HUDEP-2 (cell line): ENCODE data around the gene GCGR.

Experiments
- DNase-seq, 76 experiments: peaks; one replicate each; lab custom pipeline; 2025; ENCODE audit not compliant: unreplicated experiment in 76 of 76; lab: John Stamatoyannopoulos, UW

The GCGR gene

GRCh38 chr17:81803728-81804558 lies at the start of gene GCGR:
GCGR (plus strand) TSS chr17:81804150; CDS start chr17:81809019, 4,869 bp downstream.
- no peak for DNase-seq

- no peak for DNase-seq
These were observed 11.0 kb upstream of the GCGR start for GRCh38 chr17:81792675-81793615.

GRCh38 chr17:81794074-81794476 lies 9.9 kb upstream of the GCGR start:
- no peak for DNase-seq

DNA sequence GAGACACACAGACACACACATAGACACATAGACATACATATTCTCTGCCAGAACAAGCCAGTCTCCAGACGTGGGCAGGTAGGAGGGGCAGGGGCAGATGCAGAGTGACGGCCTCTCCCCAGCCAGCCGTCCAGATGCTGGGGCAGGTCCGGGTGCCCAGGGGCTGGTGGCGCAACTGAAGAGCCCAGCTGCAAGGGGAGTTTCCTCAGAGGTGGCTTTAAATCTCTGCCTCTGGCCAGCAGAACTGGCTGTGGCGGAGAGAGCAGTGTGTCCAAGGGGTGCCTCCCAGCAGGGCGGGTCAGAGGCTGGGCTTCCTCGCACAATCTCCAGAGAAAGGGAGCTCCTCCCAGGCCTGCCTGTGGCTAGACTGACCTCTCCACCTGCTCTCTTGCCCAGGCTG lies 9.4 kb upstream of the GCGR start:
- peak in 1 of 76 experiments; percentile 8 for DNase-seq

DNA sequence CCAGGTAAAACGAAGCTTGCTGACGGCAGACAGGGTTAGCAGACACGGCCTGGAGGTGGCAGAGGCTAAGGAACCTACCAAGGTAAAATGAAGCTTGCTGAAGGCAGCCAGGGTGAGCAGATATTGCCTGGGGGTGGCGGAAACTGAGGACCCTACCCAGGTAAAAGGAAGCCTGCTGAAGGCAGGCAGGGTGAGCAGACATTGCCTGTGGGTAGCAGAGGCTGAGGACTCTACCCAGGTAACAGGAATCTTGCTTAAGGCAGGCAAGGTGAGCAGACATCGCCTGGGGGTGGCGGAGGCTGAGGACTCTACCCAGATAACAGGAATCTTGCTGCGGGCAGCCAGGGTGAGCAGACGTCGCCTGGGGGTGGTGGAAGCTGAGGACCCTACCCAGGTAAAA lies 2.6 kb upstream of the GCGR start:
- no peak for DNase-seq

- no peak for DNase-seq
These were observed 1.7 kb upstream of the GCGR start for GRCh38 chr17:81802048-81802758.

- no peak for DNase-seq
These were observed 900 bp upstream of the GCGR start for GRCh38 chr17:81802856-81803643.

DNA sequence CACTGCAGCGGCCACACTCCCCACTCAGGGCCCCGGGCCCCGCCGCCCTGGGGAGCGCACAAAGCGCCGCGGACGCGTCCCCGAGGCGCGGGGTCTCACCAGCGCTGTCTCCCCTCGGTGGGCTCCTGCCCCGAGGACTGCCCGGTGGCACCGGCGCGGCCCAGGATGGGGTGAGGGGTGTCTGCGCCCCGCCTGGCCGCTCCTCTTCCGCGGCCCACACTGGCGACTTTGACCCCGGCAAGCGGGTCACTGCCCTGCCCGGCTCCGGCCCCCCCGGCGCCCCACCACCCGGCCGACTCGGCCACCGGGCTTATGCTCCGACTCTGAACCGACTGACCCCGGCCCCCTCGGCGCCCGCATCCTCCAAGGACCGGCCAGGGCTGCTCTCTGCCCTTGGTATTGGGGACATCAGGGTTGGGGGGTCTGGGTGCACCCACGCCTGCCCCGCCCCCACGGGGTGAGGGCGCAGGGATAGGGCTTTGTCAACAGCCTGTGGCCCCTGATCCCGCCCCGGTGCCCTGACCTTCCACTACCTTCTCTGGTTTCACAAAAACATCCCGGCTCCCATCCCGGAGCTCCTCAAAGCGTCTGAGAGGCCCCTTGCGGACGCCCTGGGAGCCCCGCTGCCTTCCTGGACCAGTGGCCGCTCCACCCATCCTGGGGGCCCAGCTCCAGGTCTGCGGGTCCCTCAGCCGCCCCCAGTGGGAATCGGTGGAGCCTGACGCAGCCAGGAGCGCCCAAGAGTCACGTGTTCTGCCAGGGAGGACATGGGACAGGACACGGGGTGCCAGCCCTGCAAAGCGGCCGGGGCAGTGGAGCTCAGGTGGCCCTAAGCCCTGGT lies 829 bp downstream of the GCGR start:
- DNase-seq, result no peak

- DNase-seq, result no peak
These were observed 1.9 kb downstream of the GCGR start for GRCh38 chr17:81805707-81806460.

DNA sequence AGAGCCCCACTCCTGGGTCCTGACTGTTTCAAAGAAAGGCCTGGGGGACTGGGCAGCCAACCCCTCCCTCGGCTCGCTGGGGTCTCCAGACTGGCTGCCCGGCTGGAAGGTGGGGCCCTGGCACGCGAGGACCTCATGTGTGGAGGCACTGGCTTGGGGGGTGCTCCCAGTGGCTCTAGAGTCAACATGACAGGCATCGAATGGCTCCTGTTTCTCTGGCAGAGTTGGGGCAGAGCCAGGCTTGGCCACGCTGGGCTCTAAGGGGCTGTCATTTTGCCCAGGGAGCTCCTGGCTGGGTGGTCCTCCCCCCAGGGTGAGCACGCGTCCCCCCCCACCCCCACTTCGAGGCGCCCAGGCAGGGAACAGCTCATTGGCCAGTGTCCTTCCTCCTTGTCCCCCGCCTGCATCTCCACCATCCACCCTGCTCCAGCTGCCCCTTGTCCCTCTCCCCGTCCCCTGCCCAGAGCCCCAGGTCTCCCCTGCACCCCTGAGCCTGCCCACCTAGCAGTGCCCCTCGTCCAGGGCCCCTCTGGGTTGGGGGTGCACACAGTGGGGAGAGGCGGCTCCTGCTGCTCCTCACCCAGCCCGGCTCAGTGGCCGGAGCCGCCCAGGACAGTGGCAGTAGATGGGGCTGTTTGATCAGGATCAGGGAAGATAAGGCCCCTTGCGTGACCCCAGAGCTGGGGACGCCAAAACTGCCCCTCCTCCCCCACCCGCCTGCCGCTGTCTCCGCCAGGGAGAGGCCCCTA lies 2.7 kb downstream of the GCGR start:
- no peak for DNase-seq

DNA sequence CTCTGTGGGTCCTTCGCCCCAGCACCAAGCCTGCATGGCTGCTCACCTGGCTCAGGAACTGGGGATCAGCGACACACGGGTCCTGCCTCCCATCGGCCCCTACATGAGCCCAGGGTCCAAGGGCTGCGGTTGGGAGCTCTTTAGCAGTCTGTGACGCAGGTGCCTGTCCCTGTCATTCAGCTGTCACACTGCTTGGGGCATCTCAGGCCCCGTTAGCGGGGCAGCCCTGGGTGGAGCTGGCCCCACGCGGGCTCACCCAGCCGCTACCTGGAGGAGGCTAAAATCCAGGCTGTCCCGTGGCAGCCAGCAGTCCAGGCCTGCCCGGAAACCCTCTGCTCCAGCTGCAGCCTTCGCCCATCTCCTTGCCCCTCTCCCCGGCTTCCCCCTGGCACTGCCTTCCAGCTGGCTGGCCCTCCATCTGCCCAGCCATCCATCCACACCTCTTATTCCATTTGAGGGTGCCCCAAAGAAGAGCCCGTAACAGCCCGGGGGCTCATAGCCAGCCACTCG lies 3.3 kb downstream of the GCGR start:
- peak in 1 of 76 experiments; percentile 12 for DNase-seq

GRCh38 chr17:81807839-81808238 lies 3.9 kb downstream of the GCGR start:
- DNase-seq, result no peak

GRCh38 chr17:81808778-81809555 lies 5.0 kb downstream of the GCGR start:
- DNase-seq, result peak in 1 of 76 experiments; percentile 16

- no peak for DNase-seq
These were observed 5.6 kb downstream of the GCGR start for GRCh38 chr17:81809556-81809998.

GRCh38 chr17:81810476-81810875 lies 6.5 kb downstream of the GCGR start:
- DNase-seq, result no peak

- no peak for DNase-seq
These were observed 7.1 kb downstream of the GCGR start for GRCh38 chr17:81810892-81811704.
